Lower lobe of right lung (tissue), 2 donors: ENCODE measurements around the gene GOLGA6A. TPM values are rescaled to one million over a fixed set of nuclear protein-coding genes. Genes with fewer than 3 reads are reported as not detected.
A peak's percentile ranks its signal among the peaks of the same experiment; 100 is the strongest.

Experiments used
- ATAC-seq, 2 donors: fragments of 200-7000 bp; cut with Tn5 transposase; one replicate each; pipeline ENCODE4 v1.9.1; 2020 to 2022; ENCODE audit warnings: mild to moderate bottlenecking in 2 of 2, moderate library complexity in 2 of 2
- DNase-seq: peaks from one replicate; pipeline ENCODE4 v3.0.0-alpha.2; 2020
- H3K27ac ChIP-seq: fragments of 200-600 bp; one replicate; pipeline ENCODE4 v1.8.0; 2022
- H3K27me3 ChIP-seq: fragments of 200-600 bp; one replicate; pipeline ENCODE4 v1.8.0; 2022; ENCODE audit warnings: low read depth
- H3K36me3 ChIP-seq: fragments of 200-600 bp; one replicate; pipeline ENCODE4 v1.8.0; 2022; ENCODE audit warnings: mild to moderate bottlenecking
- H3K4me1 ChIP-seq: fragments of 200-600 bp; one replicate; pipeline ENCODE4 v1.8.0; 2022
- H3K4me3 ChIP-seq: fragments of 200-600 bp; one replicate; pipeline ENCODE4 v1.8.0; 2022; ENCODE audit warnings: mild to moderate bottlenecking
- H3K9me3 ChIP-seq: fragments of 200-600 bp; one replicate; pipeline ENCODE4 v1.8.0; 2022
- intact Hi-C: fragments of 100-400 bp; cut with DNase I; formaldehyde crosslinking; loops from one replicate; pipeline ENCODE4 v1.11.0; 2022
- total RNA-seq: library from RNA; stranded (reverse); fragmentation: NEBNext Ultra II Directional; extraction: Animal tissue kit (Norgen Biotek cat#: 25700); gene quantifications from one replicate; pipeline ENCODE4 v1.2.1, GENCODE V29; 2021
- TF ChIP-seq, protein P1 (sequence below): fragments of 200-600 bp; IDR thresholded peaks from one replicate; pipeline ENCODE4 v1.8.0; 2022; ENCODE audit warnings: antibody characterized with exemption, mild to moderate bottlenecking
- donor health status: DM: no; HTN: yes; CAD: no; lungs with severe emphysema.

The GOLGA6A gene
- total RNA-seq, 1 donor from 2014 or later, result not detected

DNA sequence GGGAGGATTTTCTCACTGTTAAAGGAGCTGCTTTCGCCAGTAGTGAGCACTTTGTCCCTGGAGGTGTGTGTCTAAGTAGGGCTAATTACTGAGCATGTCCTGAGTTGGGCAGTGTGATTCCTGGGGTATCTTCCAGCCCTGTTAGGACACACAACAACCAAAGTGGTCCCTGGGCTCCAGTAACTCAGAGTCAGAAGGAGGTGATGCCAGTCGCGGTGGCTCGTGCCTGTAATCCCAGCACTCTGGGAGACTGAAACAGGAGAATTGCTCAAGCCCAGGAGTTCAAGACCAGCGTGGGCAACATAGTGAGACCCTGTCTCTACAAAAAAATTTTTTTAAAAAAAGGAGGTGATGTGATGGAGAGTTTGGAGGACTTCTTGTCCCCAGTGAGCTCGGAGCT lies 50.3 kb downstream of the GOLGA6A start:
- ATAC-seq, result no peak
- no peaks in the 10 kb centered on the region for H3K9me3 ChIP-seq
- no peak overlapping the region for H3K27ac ChIP-seq
- TF ChIP-seq, protein P1, sequence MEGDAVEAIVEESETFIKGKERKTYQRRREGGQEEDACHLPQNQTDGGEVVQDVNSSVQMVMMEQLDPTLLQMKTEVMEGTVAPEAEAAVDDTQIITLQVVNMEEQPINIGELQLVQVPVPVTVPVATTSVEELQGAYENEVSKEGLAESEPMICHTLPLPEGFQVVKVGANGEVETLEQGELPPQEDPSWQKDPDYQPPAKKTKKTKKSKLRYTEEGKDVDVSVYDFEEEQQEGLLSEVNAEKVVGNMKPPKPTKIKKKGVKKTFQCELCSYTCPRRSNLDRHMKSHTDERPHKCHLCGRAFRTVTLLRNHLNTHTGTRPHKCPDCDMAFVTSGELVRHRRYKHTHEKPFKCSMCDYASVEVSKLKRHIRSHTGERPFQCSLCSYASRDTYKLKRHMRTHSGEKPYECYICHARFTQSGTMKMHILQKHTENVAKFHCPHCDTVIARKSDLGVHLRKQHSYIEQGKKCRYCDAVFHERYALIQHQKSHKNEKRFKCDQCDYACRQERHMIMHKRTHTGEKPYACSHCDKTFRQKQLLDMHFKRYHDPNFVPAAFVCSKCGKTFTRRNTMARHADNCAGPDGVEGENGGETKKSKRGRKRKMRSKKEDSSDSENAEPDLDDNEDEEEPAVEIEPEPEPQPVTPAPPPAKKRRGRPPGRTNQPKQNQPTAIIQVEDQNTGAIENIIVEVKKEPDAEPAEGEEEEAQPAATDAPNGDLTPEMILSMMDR, result no peak
- H3K27me3 ChIP-seq, result no peaks in the 10 kb centered on the region
- H3K36me3 ChIP-seq, result peaks cover 95% of the 10 kb centered on the region
- intact Hi-C loops, result no loop called here
- no peak for DNase-seq
- H3K4me1 ChIP-seq, result peaks cover 26% of the 10 kb centered on the region
- H3K4me3 ChIP-seq, result no peak overlapping the region

DNA sequence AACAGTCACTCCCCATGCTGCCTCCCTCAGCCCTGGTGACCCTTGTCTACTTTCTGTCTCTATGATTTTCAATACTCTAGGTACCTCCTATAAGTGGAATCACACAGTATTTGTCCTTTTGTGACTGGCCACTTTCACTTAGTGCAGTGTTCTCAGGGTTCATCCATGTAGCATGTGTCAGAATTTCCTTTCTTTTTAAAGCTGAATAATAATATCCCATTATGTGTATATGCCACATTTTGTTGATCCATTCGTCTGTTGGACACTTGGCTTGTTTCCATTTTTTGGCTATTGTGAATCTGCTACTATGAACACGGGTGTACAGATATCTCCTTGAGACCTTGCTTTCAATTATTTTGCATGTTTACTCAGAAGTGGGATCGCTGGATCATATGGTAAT lies 53.7 kb downstream of the GOLGA6A start:
- H3K4me3 ChIP-seq, result no peak overlapping the region
- H3K36me3 ChIP-seq, result peaks cover 95% of the 10 kb centered on the region
- H3K27ac ChIP-seq, result no peak overlapping the region
- TF ChIP-seq, protein P1, result no peak
- no peaks in the 10 kb centered on the region for H3K27me3 ChIP-seq
- ATAC-seq (no peak), DNase-seq (no peak)
- intact Hi-C loops, result no loop called here
- peaks cover 35% of the 10 kb centered on the region for H3K4me1 ChIP-seq
- H3K9me3 ChIP-seq, result no peaks in the 10 kb centered on the region

DNA sequence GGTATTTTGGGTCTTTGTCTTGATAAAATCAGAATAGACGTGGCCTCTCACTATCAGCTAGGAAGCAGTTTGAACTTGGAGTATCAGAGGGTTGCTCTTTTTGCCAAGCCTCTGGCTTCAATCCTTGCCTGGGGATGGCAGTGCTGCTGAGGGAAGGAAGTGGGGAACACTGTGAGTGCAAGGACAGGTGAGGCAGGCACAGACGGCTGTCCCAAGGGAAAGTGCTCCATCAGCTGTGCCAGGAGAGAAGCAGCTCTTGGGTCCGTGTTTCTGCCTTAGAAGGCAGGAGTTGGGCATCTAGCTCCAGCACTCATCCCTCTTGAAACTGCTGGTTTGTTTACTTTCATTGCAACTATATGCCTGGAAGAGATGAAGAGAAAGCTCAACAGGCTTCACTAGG lies 54.7 kb downstream of the GOLGA6A start:
- Histone ChIP-seq H3K4me1 (peaks cover 34% of the 10 kb centered on the region), H3K9me3 (no peaks in the 10 kb centered on the region), H3K36me3 (peaks cover 95% of the 10 kb centered on the region), H3K27me3 (no peaks in the 10 kb centered on the region), H3K27ac (peak overlapping the region; percentile 11), H3K4me3 (no peak overlapping the region)
- ATAC-seq (no peak), DNase-seq (no peak)
- intact Hi-C loops, result no loop called here
- TF ChIP-seq, protein P1, result no peak

DNA sequence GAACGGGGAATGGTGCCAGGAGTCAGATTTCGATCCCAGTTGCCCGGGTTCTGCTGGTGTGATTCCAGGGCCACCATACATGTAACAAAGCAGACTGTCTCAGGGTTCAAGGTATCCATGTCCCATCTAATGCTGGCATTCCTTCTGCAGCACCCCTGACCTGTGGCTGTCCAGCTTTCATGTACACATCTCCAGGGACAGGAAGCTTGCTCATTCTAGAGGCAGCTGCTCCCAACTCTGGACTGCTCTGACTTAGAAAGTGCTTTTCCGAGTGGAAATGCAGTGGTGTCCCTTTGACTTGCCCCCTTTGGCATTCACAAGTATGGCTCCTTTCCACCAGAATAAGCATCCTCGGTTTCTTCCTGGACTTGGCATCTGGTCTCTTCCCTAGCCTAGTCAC lies 56.9 kb downstream of the GOLGA6A start:
- TF ChIP-seq, protein P1, result no peak
- peak in 1 of 2 donors; percentile 11 for ATAC-seq
- Histone ChIP-seq H3K4me3 (no peak overlapping the region), H3K9me3 (no peaks in the 10 kb centered on the region), H3K36me3 (peaks cover 90% of the 10 kb centered on the region), H3K4me1 (peaks cover 28% of the 10 kb centered on the region), H3K27me3 (no peaks in the 10 kb centered on the region), H3K27ac (no peak overlapping the region)
- intact Hi-C loops, result no loop called here
- no peak for DNase-seq

DNA sequence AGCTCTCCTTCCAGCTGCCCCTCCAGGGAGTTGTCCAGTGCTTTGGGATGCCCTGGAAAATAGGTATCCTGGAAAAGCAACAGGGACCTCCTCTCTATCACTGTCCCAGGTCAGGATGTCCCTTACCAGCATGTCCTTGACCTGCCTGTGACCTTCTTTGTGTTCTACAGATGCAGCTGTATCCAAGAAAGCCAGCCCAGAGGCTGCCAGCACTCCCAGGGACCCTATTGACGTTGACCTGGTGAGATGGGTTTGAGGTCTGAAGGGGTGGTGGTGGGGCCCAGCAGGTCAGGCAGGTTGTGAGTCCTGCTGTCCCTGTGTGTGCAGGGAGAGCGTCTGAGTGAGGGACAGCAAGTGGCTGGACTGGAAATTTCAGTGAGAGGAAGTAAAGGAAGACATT lies 57.7 kb downstream of the GOLGA6A start:
- Histone ChIP-seq H3K27ac (no peak overlapping the region), H3K36me3 (peaks cover 84% of the 10 kb centered on the region), H3K4me1 (peaks cover 28% of the 10 kb centered on the region), H3K27me3 (no peaks in the 10 kb centered on the region), H3K4me3 (no peak overlapping the region), H3K9me3 (no peaks in the 10 kb centered on the region)
- ATAC-seq (no peak), DNase-seq (no peak)
- TF ChIP-seq, protein P1, result no peak
- intact Hi-C loops, result no loop called here
